Lower leg skin (tissue), 3 donors: ENCODE data around the gene GMPR.

Experiments used
- CTCF ChIP-seq, 3 donors: fragments of 450-650 bp; IDR thresholded peaks; one replicate each; pipeline ENCODE4 v1.5.1; 2016; ENCODE audit warnings: antibody characterized with exemption in 3 of 3, mild to moderate bottlenecking in 3 of 3, moderate library complexity in 2 of 3
- POLR2A ChIP-seq, 2 donors: fragments of 450-650 bp; IDR thresholded peaks; one replicate each; pipeline ENCODE4 v1.6.1; 2016 to 2017; ENCODE audit warnings: antibody characterized with exemption in 2 of 2, mild to moderate bottlenecking in 1 of 2, moderate library complexity in 1 of 2

DNA sequence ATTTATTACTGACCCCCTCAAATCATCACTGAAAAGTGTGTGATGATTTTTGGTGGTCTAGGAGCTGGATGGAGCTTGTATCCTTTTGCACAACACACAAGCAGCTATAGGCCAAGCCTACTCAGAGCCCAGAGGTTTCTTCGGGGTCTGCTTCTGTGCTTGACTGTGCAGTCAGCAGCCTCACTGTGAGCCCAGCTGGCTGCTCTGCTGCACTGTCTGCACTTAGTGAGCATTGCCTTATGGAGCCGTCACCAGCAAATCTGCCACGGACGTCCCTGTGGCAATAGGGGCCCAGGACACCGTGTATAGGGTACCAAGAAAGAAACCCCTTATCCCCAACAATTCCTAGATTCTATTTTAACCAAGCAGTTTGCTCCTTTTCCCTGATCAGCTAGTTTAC, 38.6 kb upstream of the GMPR start:
- TF ChIP-seq CTCF (IDR thresholded peaks at IDR 0.05): no peak
- TF ChIP-seq POLR2A (IDR thresholded peaks at IDR 0.05): no peak
